AML-193 (cell line): Measurements from ENCODE around the gene ZSCAN5A.
A peak's percentile ranks its signal among the peaks of the same experiment; 100 is the strongest.
"Not testable (repeated sequence)": the region's sequence is repeated elsewhere in the genome, so short reads cannot be mapped to it uniquely, and the experiment has no call there.

Experiments used
- DNase-seq, 2 experiments: peaks; one replicate each; lab custom pipeline; 2025; lab: John Stamatoyannopoulos, UW

ZSCAN5A gene

GRCh38 chr19:56314381-56315076 is at the start of gene ZSCAN5A:
Gene ZSCAN5A (minus strand): TSS chr19:56314839. CDS start chr19:56225046, 89,793 bp downstream.
- DNase-seq: peak; percentile 91 to 93

GRCh38 chr19:56360841-56361240 is 46.2 kb upstream of the ZSCAN5A start:
- no peak for DNase-seq

- DNase-seq: no peak
These were observed 42.3 kb upstream of the ZSCAN5A start for GRCh38 chr19:56356944-56357343.

GRCh38 chr19:56355517-56355916 is 40.9 kb upstream of the ZSCAN5A start:
- DNase-seq: no peak

GRCh38 chr19:56351208-56351607 is 36.6 kb upstream of the ZSCAN5A start:
- DNase-seq: no peak

GRCh38 chr19:56350416-56351045 is 35.9 kb upstream of the ZSCAN5A start:
- peak; percentile 56 to 64 for DNase-seq

- DNase-seq: peak; percentile 20 to 40
These were observed 33.7 kb upstream of the ZSCAN5A start for GRCh38 chr19:56348289-56348877.

GRCh38 chr19:56347163-56347778 is 32.6 kb upstream of the ZSCAN5A start:
- no peak for DNase-seq

- DNase-seq: no peak
These were observed 27.3 kb upstream of the ZSCAN5A start for GRCh38 chr19:56341948-56342347.

- DNase-seq: not testable (repeated sequence)
These were observed 24.4 kb upstream of the ZSCAN5A start for GRCh38 chr19:56339031-56339430.

- DNase-seq: not testable (repeated sequence)
These were observed 22.4 kb upstream of the ZSCAN5A start for GRCh38 chr19:56337077-56337476.

- not testable (repeated sequence) for DNase-seq
These were observed 20.7 kb upstream of the ZSCAN5A start for GRCh38 chr19:56335371-56335770.

GRCh38 chr19:56333506-56333905 is 18.9 kb upstream of the ZSCAN5A start:
- DNase-seq: peak; percentile 50 to 61

- DNase-seq: no peak
These were observed 18.1 kb upstream of the ZSCAN5A start for GRCh38 chr19:56332695-56333094.

- peak in 1 of 2 experiments; percentile 17 for DNase-seq
These were observed 9.8 kb upstream of the ZSCAN5A start for GRCh38 chr19:56324436-56324835.

- peak; percentile 68 to 87 for DNase-seq
These were observed 7.4 kb upstream of the ZSCAN5A start for GRCh38 chr19:56321989-56322440.

- DNase-seq: no peak
These were observed 6.8 kb upstream of the ZSCAN5A start for GRCh38 chr19:56321254-56321988.

- peak; percentile 51 to 62 for DNase-seq
These were observed 5.4 kb upstream of the ZSCAN5A start for GRCh38 chr19:56319991-56320390.

- DNase-seq: no peak
These were observed 3.1 kb upstream of the ZSCAN5A start for GRCh38 chr19:56317749-56318148.

- DNase-seq: no peak
These were observed 2.1 kb upstream of the ZSCAN5A start for GRCh38 chr19:56316728-56317127.

GRCh38 chr19:56315077-56315828 is 614 bp upstream of the ZSCAN5A start:
- DNase-seq: peak; percentile 93 to 95
